K562 (cell line): Measurements from ENCODE around the gene AGL. TPM values are rescaled to one million over a fixed set of nuclear protein-coding genes. Genes with fewer than 3 reads are reported as not detected.
A peak's percentile ranks its signal among the peaks of the same experiment; 100 is the strongest.
"Not testable (repeated sequence)": the region's sequence is repeated elsewhere in the genome, so short reads cannot be mapped to it uniquely, and the experiment has no call there.

ENCODE experiments used
- ATAC-seq: fragments of 200-7000 bp; cut with Tn5 transposase; 3 replicates; pipeline ENCODE4 v1.9.1; 2020; ENCODE audit warnings: moderate library complexity
- BruUV-seq: library from RNA; stranded (reverse); fragments of 400-500 nt; replicated peaks from 2 replicates; lab custom pipeline; 2021; lab: Mats Ljungman, UMichigan
- CTCF ChIA-PET: fragments of 300-600 bp; formaldehyde crosslinking; extraction: SDS; loops from one replicate; lab custom pipeline; 2021; ENCODE audit warnings: low intra/inter-chr PET ratio; lab: Yijun Ruan, JAX
- POLR2A ChIA-PET: fragments of 300-600, 350-650 bp; sonication (Branson Sonifier 250); formaldehyde crosslinking; extraction: SDS; loops from one replicate; lab custom pipeline; 2021; ENCODE audit warnings: antibody characterized with exemption, inconsistent platforms; lab: Yijun Ruan, JAX
- DNase-seq, 4 experiments: peaks; one replicate each; pipeline versions ENCODE4 v3.0.0 to v3.0.0-alpha.2; 2011 to 2018; ENCODE audit warnings: low spot score in 3 of 4, mixed read lengths in 3 of 4; ENCODE audit errors: extremely low read depth in 1 of 4
- FAIRE-seq: peaks from 2 replicates; lab custom pipeline; 2011; peaks lifted over from hg19 to GRCh38; lab: Jason Lieb, UNC
- H2AFZ ChIP-seq: 2 replicates; pipeline ENCODE4 v1.6.0; 2011; ENCODE audit warnings: low read depth, low read length, control low read depth, inconsistent platforms
- H3K27ac ChIP-seq: fragments of 200-600 bp; 3 replicates; pipeline ENCODE4 v1.8.0; 2011; ENCODE audit warnings: low read depth, mild to moderate bottlenecking, control low read depth, inconsistent platforms, low read length, moderate library complexity, mixed read lengths; ENCODE audit errors: extremely low read depth
- H3K27me3 ChIP-seq, 2 experiments: fragments of 300-600 bp in 1 of 2; 2 replicates in 1 of 2; 3 replicates in 1 of 2; pipeline versions ENCODE4 v1.6.0 to v1.8.0; 2011; ENCODE audit warnings: inconsistent platforms in 2 of 2, low read length in 2 of 2, mild to moderate bottlenecking in 1 of 2, mixed read lengths in 1 of 2, moderate library complexity in 1 of 2; ENCODE audit not compliant: control insufficient read depth in 2 of 2, insufficient read depth in 2 of 2
- H3K36me3 ChIP-seq: fragments of 300-600 bp; 3 replicates; pipeline ENCODE4 v1.8.0; 2011; ENCODE audit warnings: mild to moderate bottlenecking, low read length, inconsistent platforms; ENCODE audit not compliant: control insufficient read depth, insufficient read depth
- H3K4me1 ChIP-seq, 2 experiments: fragments of 200-600 bp in 1 of 2; replicated peaks in 1 of 2; 2 replicates in 1 of 2; 3 replicates in 1 of 2; pipeline versions ENCODE4 v1.5.1 to v1.8.0; 2011; ENCODE audit warnings: inconsistent platforms in 2 of 2, low read length in 2 of 2, mild to moderate bottlenecking in 1 of 2, mixed read lengths in 1 of 2, moderate library complexity in 1 of 2; ENCODE audit not compliant: control insufficient read depth in 2 of 2, insufficient read depth in 2 of 2
- H3K4me2 ChIP-seq: 2 replicates; pipeline ENCODE4 v1.6.1; 2011; ENCODE audit warnings: low read length, control low read depth, inconsistent platforms, mixed read lengths; ENCODE audit not compliant: insufficient read depth
- H3K4me3 ChIP-seq: fragments of 200-600 bp; sonication (generic), shearing (Covaris generic); 2 replicates; pipeline ENCODE4 v1.5.1; 2016; ENCODE audit warnings: control low read depth, inconsistent platforms
- H3K79me2 ChIP-seq: fragments of 200-600 bp; 3 replicates; pipeline ENCODE4 v1.8.0; 2011; ENCODE audit warnings: low read length, inconsistent platforms; ENCODE audit not compliant: control insufficient read depth, insufficient read depth
- H3K9ac ChIP-seq, 2 experiments: 2 replicates each; pipeline versions ENCODE4 v1.6.0 to v1.6.1; 2011; ENCODE audit warnings: low read depth in 2 of 2, low read length in 2 of 2, control low read depth in 1 of 2, inconsistent platforms in 1 of 2, mild to moderate bottlenecking in 1 of 2, mixed read lengths in 1 of 2; ENCODE audit not compliant: insufficient read depth in 1 of 2
- H3K9me1 ChIP-seq: one replicate; pipeline ENCODE4 v1.6.0; 2011; ENCODE audit warnings: inconsistent platforms, mild to moderate bottlenecking, low read length, moderate library complexity; ENCODE audit not compliant: control insufficient read depth, insufficient read depth
- H3K9me3 ChIP-seq: replicated peaks from 2 replicates; pipeline ENCODE4 v1.5.1; 2011; ENCODE audit warnings: low read depth, low read length, inconsistent platforms; ENCODE audit not compliant: control insufficient read depth, insufficient read depth
- H4K20me1 ChIP-seq: replicated peaks from 2 replicates; pipeline ENCODE4 v1.6.1; 2011; ENCODE audit warnings: low read length, inconsistent platforms, mixed read lengths; ENCODE audit not compliant: control insufficient read depth, insufficient read depth
- ARID1B ChIP-seq: fragments of 450-650 bp; IDR thresholded peaks from 2 replicates; pipeline ENCODE4 v1.6.1; 2016; ENCODE audit warnings: antibody characterized with exemption, mild to moderate bottlenecking, inconsistent platforms
- CBFA2T2 ChIP-seq: fragments of 450-650 bp; conservative IDR thresholded peaks from 2 replicates; pipeline ENCODE4 v1.6.1; 2017; ENCODE audit warnings: mild to moderate bottlenecking
- CBFA2T3 ChIP-seq: fragments of 450-650 bp; IDR thresholded peaks from 2 replicates; pipeline ENCODE4 v1.6.1; 2017
- CTBP1 ChIP-seq: fragments of 450-650 bp; IDR thresholded peaks from 2 replicates; pipeline ENCODE4 v1.6.1; 2016; ENCODE audit warnings: borderline replicate concordance
- FOXA3 ChIP-seq, 2 experiments: fragments of 450-650 bp in 1 of 2; sonication (generic) in 1 of 2; formaldehyde crosslinking; IDR thresholded peaks in 1 of 2; conservative IDR thresholded peaks in 1 of 2; 2 replicates each; pipeline versions ENCODE4 v1.4.0 to v1.8.0; 2020 to 2022; ENCODE audit warnings: mild to moderate bottlenecking in 2 of 2, missing genetic modification reagents in 1 of 2
- GATA2 ChIP-seq: sonication (generic); formaldehyde crosslinking; IDR thresholded peaks from 2 replicates; pipeline ENCODE4 v1.4.0; 2020; ENCODE audit warnings: mild to moderate bottlenecking, missing genetic modification reagents
- SPI1 ChIP-seq: IDR thresholded peaks from 2 replicates; pipeline ENCODE4 v1.6.1; 2011; ENCODE audit warnings: low read depth, low read length, control low read depth, borderline replicate concordance
- TAL1 ChIP-seq: fragments of 450-650 bp; IDR thresholded peaks from 2 replicates; pipeline ENCODE4 v1.6.1; 2016; ENCODE audit warnings: mild to moderate bottlenecking
- TRIM24 ChIP-seq, 2 experiments: fragments of 450-650 bp; IDR thresholded peaks; 2 replicates each; pipeline ENCODE4 v1.6.1; 2016
- ZEB2 ChIP-seq: fragments of 450-650 bp; IDR thresholded peaks from 2 replicates; pipeline ENCODE4 v1.6.1; 2016
- ZNF592 ChIP-seq: fragments of 450-650 bp; IDR thresholded peaks from 2 replicates; pipeline ENCODE4 v1.6.1; 2017; ENCODE audit warnings: antibody characterized with exemption, mild to moderate bottlenecking
- WGBS: fragments of 100-300 bp; shearing (Covaris generic); methylation state at CpG from one replicate; pipeline ENCODE4 v1.1.6; 2016; ENCODE audit warnings: low coverage, mixed read lengths; ENCODE audit not compliant: insufficient coverage; ENCODE audit errors: missing lambda C conversion rate; 5-methylcytosine and 5-hydroxymethylcytosine counted together
- in situ Hi-C: fragments of 300-500 bp; cut with MboI; formaldehyde crosslinking; loops from 4 replicates; pipeline ENCODE4 v1.15.0; 2018; ENCODE audit warnings: inconsistent platforms, mixed read lengths
- intact Hi-C: fragments of 100-400 bp; cut with micrococcal nuclease; formaldehyde crosslinking; loops from 2 replicates; pipeline ENCODE4 v1.14.2; 2022
- polyA plus RNA-seq, 8 experiments: library from polyadenylated mRNA; depleted of rRNA in 4 of 8; stranded (reverse) in 5 of 8; unstranded in 3 of 8; fragments of >200 nt; fragmentation: Nextera tagmentation in 2 of 8; fragmentation: Illumina TruSeq in 1 of 8; extraction: Ambion mirVana in 2 of 8; extraction: Trizol in 1 of 8; gene quantifications; 2 replicates each; pipeline versions ENCODE4 v1.2.1 to v1.2.3, GENCODE V29; 2011 to 2014; ENCODE audit warnings: inconsistent platforms in 1 of 8, missing spikeins in 1 of 8
- total RNA-seq, 7 experiments: library from RNA; depleted of rRNA in 6 of 7; stranded (reverse); fragments of >200 nt in 6 of 7; fragmentation: Illumina TruSeq in 2 of 7; extraction: Trizol in 2 of 7; gene quantifications; 2 replicates each; pipeline versions ENCODE4 v1.2.1 to v1.2.3, GENCODE V29; 2011 to 2021; ENCODE audit warnings: low replicate concordance in 1 of 7

Gene AGL
- total and polyA plus RNA-seq, 9 of the 15 experiments (the other 6 are each of a cell fraction or from before 2014, with no cell fraction given): 6.3 to 20.4 (median 12.4) TPM

DNA sequence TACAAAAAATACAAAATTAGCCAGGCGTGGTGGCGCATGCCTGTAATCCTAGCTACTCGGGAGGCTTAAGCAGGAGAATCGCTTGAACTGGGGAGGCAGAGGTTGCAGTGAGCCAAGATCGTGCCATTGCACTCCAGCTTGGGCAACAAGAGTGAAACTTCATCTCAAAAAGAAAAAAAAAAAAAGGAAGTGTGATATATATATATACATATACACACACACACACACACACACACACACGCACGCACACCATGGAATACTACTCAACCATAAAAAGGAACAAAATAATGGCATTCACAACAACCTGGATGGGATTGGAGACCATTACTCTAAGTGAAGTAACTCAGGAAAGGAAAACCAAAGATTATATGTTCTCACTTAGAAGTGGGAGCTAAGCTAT is 16.2 kb upstream of the AGL start:
- H3K4me2 ChIP-seq, H2AFZ ChIP-seq, DNase-seq, H3K9ac ChIP-seq, intact Hi-C loops, H3K36me3 ChIP-seq, H3K79me2 ChIP-seq, POLR2A ChIA-PET, H3K27ac ChIP-seq, H3K9me1 ChIP-seq, FAIRE-seq, H4K20me1 ChIP-seq, H3K4me3 ChIP-seq, H3K27me3 ChIP-seq, H3K4me1 ChIP-seq, in situ Hi-C loops, ATAC-seq, H3K9me3 ChIP-seq, BruUV-seq: not testable (repeated sequence)
- CTCF ChIA-PET: interaction anchor here (0.6 kb wide), 1 partner anchor 301 kb away, joined by 3 read pairs; no protein-coding TSS in a partner anchor
- 74% methylated on average over 3 of the region's 7 CpGs for WGBS

DNA sequence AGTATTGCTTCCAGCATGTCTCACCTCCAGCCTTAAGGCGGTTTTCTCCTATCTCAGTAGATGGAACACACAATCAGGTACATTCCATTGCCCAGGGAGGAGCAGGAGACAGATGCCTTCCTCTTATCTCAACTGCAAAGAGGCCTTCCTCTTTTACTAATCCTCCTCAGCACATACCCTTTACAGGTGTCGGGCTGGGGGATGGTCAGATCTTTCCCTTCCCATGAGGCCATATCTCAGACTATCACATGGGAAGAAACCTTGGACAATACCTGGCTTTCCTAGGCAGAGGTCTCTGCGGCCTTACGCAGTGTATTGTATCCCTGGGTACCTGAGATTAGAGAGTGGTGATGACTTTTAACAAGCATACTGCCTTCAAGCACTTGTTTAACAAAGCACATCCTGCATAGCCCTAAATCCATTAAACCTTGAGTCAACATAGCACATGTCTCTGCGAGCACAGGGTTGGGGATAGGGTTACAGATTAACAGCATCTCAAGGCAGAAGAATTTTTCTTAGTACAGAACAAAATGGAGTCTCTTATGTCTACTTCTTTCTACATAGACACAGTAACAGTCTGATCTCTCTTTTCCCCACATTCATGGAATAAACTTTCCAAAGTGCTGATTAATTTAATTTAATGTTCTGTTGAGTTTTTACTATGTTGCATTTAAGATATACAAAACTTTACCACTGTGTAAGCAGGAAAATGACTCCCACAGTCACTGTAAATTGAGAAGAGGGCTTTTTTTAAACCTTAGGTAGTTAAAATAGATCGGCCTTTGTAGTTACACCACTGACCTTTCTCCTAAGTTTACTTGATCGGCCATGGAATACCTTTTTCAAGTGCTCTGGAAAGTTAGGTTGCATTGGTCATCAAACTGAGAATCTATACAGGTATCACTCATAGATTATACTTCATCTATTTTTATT is 13.7 kb upstream of the AGL start:
- 31% methylated on average over 7 of the region's 7 CpGs for WGBS
- POLR2A ChIA-PET, H3K27me3 ChIP-seq, H3K4me2 ChIP-seq, BruUV-seq, in situ Hi-C loops, H4K20me1 ChIP-seq, H2AFZ ChIP-seq, H3K27ac ChIP-seq, H3K79me2 ChIP-seq, CTCF ChIA-PET, H3K9me1 ChIP-seq, H3K9me3 ChIP-seq, intact Hi-C loops, FAIRE-seq, H3K9ac ChIP-seq, H3K4me1 ChIP-seq, H3K36me3 ChIP-seq, H3K4me3 ChIP-seq, ATAC-seq: not testable (repeated sequence)
- peak in 1 of 4 experiments; percentile 37 for DNase-seq
- TF ChIP-seq CBFA2T2: peak; percentile 80
- peak; percentile 36; the same call in 1 of the 2 replicates for TF ChIP-seq ARID1B
- TF ChIP-seq CTBP1: peak; percentile 87
- peak; percentile 61; the same call in 1 of the 2 replicates for TF ChIP-seq ZNF592
- peak; percentile 53; the same call in 1 of the 2 replicates for TF ChIP-seq GATA2 (CRISPR knock-in tag)
- TF ChIP-seq FOXA3 (CRISPR knock-in tag; conservative IDR thresholded peaks at IDR 0.05 in 1 of 2, IDR thresholded peaks at IDR 0.05 in 1 of 2): peak in 1 of 2 experiments; percentile 65; a peak in 1 of 4 replicates
- TF ChIP-seq SPI1: peak; percentile 80
- TF ChIP-seq CBFA2T3: peak; percentile 82
- TF ChIP-seq ZEB2: 0 out of 2 replicates have a peak, but pooled peaks have one; percentile 47
- peak; percentile 48 to 50; a peak in 2 of 4 replicates for TF ChIP-seq TRIM24 (IDR thresholded peaks at IDR 0.05)
- TF ChIP-seq TAL1: peak; percentile 41; the same call in 1 of the 2 replicates
